Fibroblast of upper back skin (primary cell): ENCODE data around the gene WDR93.

Source experiments
- DNase-seq: peaks from one replicate; pipeline ENCODE4 v3.0.0-alpha.2; 2013

WDR93 gene

GRCh38 chr15:89693091-89693490, 2.5 kb downstream of the WDR93 start:
- no peak for DNase-seq

GRCh38 chr15:89693696-89694095, 3.1 kb downstream of the WDR93 start:
- DNase-seq: no peak

GRCh38 chr15:89695198-89695597, 4.6 kb downstream of the WDR93 start:
- no peak for DNase-seq

GRCh38 chr15:89704411-89704810, 13.8 kb downstream of the WDR93 start:
- peak; percentile 2 for DNase-seq

- no peak for DNase-seq
Observed at GRCh38 chr15:89707577-89707976, 17.0 kb downstream of the WDR93 start.

GRCh38 chr15:89714775-89715174, 24.2 kb downstream of the WDR93 start:
- no peak for DNase-seq

GRCh38 chr15:89723031-89723430, 32.4 kb downstream of the WDR93 start:
- no peak for DNase-seq

GRCh38 chr15:89724621-89725020, 34.0 kb downstream of the WDR93 start:
- DNase-seq: no peak

- no peak for DNase-seq
Observed at GRCh38 chr15:89725064-89725463, 34.5 kb downstream of the WDR93 start.

GRCh38 chr15:89728254-89728653, 37.6 kb downstream of the WDR93 start:
- DNase-seq: no peak

- DNase-seq: no peak
Observed at GRCh38 chr15:89731275-89731674, 40.7 kb downstream of the WDR93 start.

GRCh38 chr15:89732451-89733172, 42.0 kb downstream of the WDR93 start:
- no peak for DNase-seq

- DNase-seq: no peak
Observed at GRCh38 chr15:89735773-89736172, 45.2 kb downstream of the WDR93 start.

GRCh38 chr15:89740137-89740536, 49.5 kb downstream of the WDR93 start:
- DNase-seq: peak; percentile 72

GRCh38 chr15:89743011-89743410, 52.4 kb downstream of the WDR93 start:
- no peak for DNase-seq

GRCh38 chr15:89743594-89743993, 53.0 kb downstream of the WDR93 start:
- no peak for DNase-seq

GRCh38 chr15:89745131-89745530, 54.5 kb downstream of the WDR93 start:
- no peak for DNase-seq

- DNase-seq: no peak
Observed at GRCh38 chr15:89745768-89746167, 55.2 kb downstream of the WDR93 start.

GRCh38 chr15:89746386-89746780, 55.8 kb downstream of the WDR93 start:
- no peak for DNase-seq

GRCh38 chr15:89747708-89748682, 57.4 kb downstream of the WDR93 start:
- no peak for DNase-seq

GRCh38 chr15:89749054-89749453, 58.4 kb downstream of the WDR93 start:
- no peak for DNase-seq

- DNase-seq: no peak
Observed at GRCh38 chr15:89749526-89749925, 58.9 kb downstream of the WDR93 start.

- DNase-seq: no peak
Observed at GRCh38 chr15:89749951-89750559, 59.4 kb downstream of the WDR93 start.
